Progenitor cell of endocrine pancreas (in vitro differentiated cells): ENCODE results near the gene VWC2L. TPM values are rescaled to one million over a fixed set of nuclear protein-coding genes. Genes with fewer than 3 reads are reported as not detected.

Experiments used
- DNase-seq: peaks from one replicate; pipeline ENCODE4 v3.0.0; 2021; ENCODE audit warnings: low spot score; ENCODE audit not compliant: unreplicated experiment
- H3K27ac Mint-ChIP-seq: 2 replicates; pipeline ENCODE4 v1.8.0; 2021; ENCODE audit warnings: mild to moderate bottlenecking, moderate library complexity, mixed read lengths
- H3K27me3 Mint-ChIP-seq: 2 replicates; pipeline ENCODE4 v1.8.0; 2021; ENCODE audit warnings: mixed read lengths
- H3K36me3 Mint-ChIP-seq: 2 replicates; pipeline ENCODE4 v1.8.0; 2022; ENCODE audit warnings: mixed read lengths; ENCODE audit not compliant: insufficient read depth
- H3K4me1 Mint-ChIP-seq: 2 replicates; pipeline ENCODE4 v1.8.0; 2021; ENCODE audit warnings: low read depth, mixed read lengths
- H3K4me3 Mint-ChIP-seq: 2 replicates; pipeline ENCODE4 v1.8.0; 2021; ENCODE audit warnings: low read depth, mild to moderate bottlenecking, moderate library complexity, mixed read lengths
- H3K9me3 Mint-ChIP-seq: 2 replicates; pipeline ENCODE4 v1.8.0; 2021; ENCODE audit warnings: low read depth, mixed read lengths
- CTCF ChIP-seq: fragments of 200-600 bp; sonication (generic); IDR thresholded peaks from one replicate; pipeline ENCODE4 v1.5.0; 2021; ENCODE audit warnings: antibody characterized with exemption, mild to moderate bottlenecking; ENCODE audit not compliant: unreplicated experiment
- total RNA-seq: library from RNA; stranded (reverse); gene quantifications from 2 replicates; pipeline ENCODE4 v1.2.1, GENCODE V29; 2021

The VWC2L gene
- total RNA-seq, 1 donor from 2014 or later = not detected

GRCh38 chr2:214410128-214410775, 602 bp upstream of the VWC2L start:
- no peak for TF ChIP-seq CTCF
- H3K36me3 Mint-ChIP-seq = no peaks in the 10 kb centered on the region
- no peak overlapping the region for H3K4me3 Mint-ChIP-seq
- H3K9me3 Mint-ChIP-seq = no peaks in the 10 kb centered on the region
- no peak for DNase-seq
- no peaks in the 10 kb centered on the region for H3K4me1 Mint-ChIP-seq
- no peak overlapping the region for H3K27ac Mint-ChIP-seq
- H3K27me3 Mint-ChIP-seq = peaks cover 17% of the 10 kb centered on the region

GRCh38 chr2:214412679-214413078, 1.8 kb downstream of the VWC2L start:
- H3K27me3 Mint-ChIP-seq = peaks cover 17% of the 10 kb centered on the region
- H3K9me3 Mint-ChIP-seq = no peaks in the 10 kb centered on the region
- H3K4me3 Mint-ChIP-seq = no peak overlapping the region
- H3K4me1 Mint-ChIP-seq = no peaks in the 10 kb centered on the region
- H3K27ac Mint-ChIP-seq = no peak overlapping the region
- H3K36me3 Mint-ChIP-seq = no peaks in the 10 kb centered on the region
- no peak for DNase-seq
- no peak for TF ChIP-seq CTCF

GRCh38 chr2:214436470-214436869, 25.6 kb downstream of the VWC2L start:
- no peaks in the 10 kb centered on the region for H3K9me3 Mint-ChIP-seq
- DNase-seq = no peak
- no peak for TF ChIP-seq CTCF
- H3K27ac Mint-ChIP-seq = no peak overlapping the region
- no peaks in the 10 kb centered on the region for H3K4me1 Mint-ChIP-seq
- no peaks in the 10 kb centered on the region for H3K27me3 Mint-ChIP-seq
- H3K36me3 Mint-ChIP-seq = no peaks in the 10 kb centered on the region
- H3K4me3 Mint-ChIP-seq = no peak overlapping the region

- H3K27ac Mint-ChIP-seq = no peak overlapping the region
- no peak for TF ChIP-seq CTCF
- H3K4me3 Mint-ChIP-seq = no peak overlapping the region
- no peaks in the 10 kb centered on the region for H3K27me3 Mint-ChIP-seq
- H3K4me1 Mint-ChIP-seq = no peaks in the 10 kb centered on the region
- no peak for DNase-seq
- no peaks in the 10 kb centered on the region for H3K9me3 Mint-ChIP-seq
- no peaks in the 10 kb centered on the region for H3K36me3 Mint-ChIP-seq
These were observed 39.5 kb downstream of the VWC2L start for GRCh38 chr2:214450118-214450894.

- Mint-ChIP-seq H3K27me3 (no peaks in the 10 kb centered on the region), H3K4me3 (no peak overlapping the region), H3K27ac (no peak overlapping the region)
These were observed 40.8 kb downstream of the VWC2L start for GRCh38 chr2:214451516-214452275.

More at GRCh38 chr2:214451516-214452275, 40.8 kb downstream of the VWC2L start:
- Mint-ChIP-seq H3K36me3 (no peaks in the 10 kb centered on the region), H3K9me3 (no peaks in the 10 kb centered on the region), H3K4me1 (peaks cover 2% of the 10 kb centered on the region)
- TF ChIP-seq CTCF = no peak
- no peak for DNase-seq
